CD4-positive, alpha-beta memory T cell (primary cell): ENCODE data around the gene GOT1. TPM values are rescaled to one million over a fixed set of nuclear protein-coding genes. Genes with fewer than 3 reads are reported as not detected.
A peak's percentile ranks its signal among the peaks of the same experiment; 100 is the strongest.

Experiments
- CTCF ChIA-PET: fragments of 350-600 bp; sonication (Branson Sonifier 250); formaldehyde crosslinking; loops from one replicate; lab custom pipeline; 2021; ENCODE audit warnings: inconsistent platforms; ENCODE audit not compliant: partially characterized antibody; lab: Charles Lee
- POLR2A ChIA-PET: fragments of 350-600 bp; sonication (Branson Sonifier 250); formaldehyde crosslinking; loops from one replicate; lab custom pipeline; 2021; ENCODE audit not compliant: partially characterized antibody; lab: Charles Lee
- DNase-seq, 5 donors: peaks; one replicate each; pipeline versions ENCODE4 v3.0.0 to v3.0.0-alpha.2; 2020 to 2022; ENCODE audit warnings: mixed read lengths in 1 of 5
- H3K27ac ChIP-seq: one replicate; pipeline ENCODE4 v1.7.0; 2013; ENCODE audit warnings: low read depth, low read length
- H3K27me3 ChIP-seq: 2 replicates; pipeline ENCODE4 v1.7.0; 2013; ENCODE audit warnings: mild to moderate bottlenecking, low read length, moderate library complexity; ENCODE audit not compliant: insufficient read depth
- H3K36me3 ChIP-seq: 2 replicates; pipeline ENCODE4 v1.7.0; 2013; ENCODE audit warnings: mild to moderate bottlenecking, low read length, moderate library complexity; ENCODE audit not compliant: insufficient read depth
- H3K4me1 ChIP-seq: 2 replicates; pipeline ENCODE4 v1.7.0; 2013; ENCODE audit warnings: mild to moderate bottlenecking, low read length, moderate library complexity; ENCODE audit not compliant: insufficient read depth
- H3K4me3 ChIP-seq, 2 donors: one replicate each; pipeline ENCODE4 v1.7.0; 2013; ENCODE audit warnings: low read length in 2 of 2, mild to moderate bottlenecking in 1 of 2
- H3K9me3 ChIP-seq, 2 donors: one replicate each; pipeline ENCODE4 v1.7.0; 2013; ENCODE audit warnings: low read length in 2 of 2, control low read depth in 1 of 2; ENCODE audit not compliant: control insufficient read depth in 1 of 2
- H3K27ac Mint-ChIP-seq, 7 donors: one replicate each; pipeline ENCODE4 v1.8.0; 2020 to 2021; ENCODE audit warnings: mixed read lengths in 7 of 7, mild to moderate bottlenecking in 6 of 7, inconsistent platforms in 3 of 7, moderate library complexity in 3 of 7
- H3K27me3 Mint-ChIP-seq, 2 donors: one replicate each; pipeline ENCODE4 v1.8.0; 2020 to 2021; ENCODE audit warnings: mixed read lengths in 2 of 2
- H3K36me3 Mint-ChIP-seq, 2 donors: one replicate each; pipeline ENCODE4 v1.8.0; 2020 to 2021; ENCODE audit warnings: mixed read lengths in 2 of 2, inconsistent platforms in 1 of 2, mild to moderate bottlenecking in 1 of 2
- H3K4me1 Mint-ChIP-seq, 4 donors: one replicate each; pipeline ENCODE4 v1.8.0; 2020 to 2021; ENCODE audit warnings: mixed read lengths in 4 of 4, mild to moderate bottlenecking in 1 of 4
- H3K4me3 Mint-ChIP-seq, 8 donors: one replicate each; pipeline ENCODE4 v1.8.0; 2020 to 2021; ENCODE audit warnings: mixed read lengths in 8 of 8, mild to moderate bottlenecking in 7 of 8, moderate library complexity in 6 of 8, inconsistent platforms in 3 of 8
- H3K9me3 Mint-ChIP-seq, 8 donors: one replicate each; pipeline ENCODE4 v1.8.0; 2020 to 2021; ENCODE audit warnings: mixed read lengths in 8 of 8, mild to moderate bottlenecking in 5 of 8, inconsistent platforms in 3 of 8, moderate library complexity in 1 of 8
- intact Hi-C: fragments of 100-400 bp; cut with micrococcal nuclease; formaldehyde crosslinking; loops from one replicate; pipeline ENCODE4 v1.15.1; 2023
- polyA plus RNA-seq, 2 donors: library from polyadenylated mRNA; unstranded; fragments of 300-500 nt; fragmentation: Illumina TruSeq; gene quantifications; one replicate each; pipeline ENCODE4 v1.2.3, GENCODE V29; 2021
- total RNA-seq, 2 experiments: library from RNA; stranded (reverse); gene quantifications; one replicate each; pipeline ENCODE4 v1.2.3, GENCODE V29; 2021

GOT1 gene
- total and polyA plus RNA-seq, 4 experiments from 2014 or later, result 10.3 to 19.4 (median 14.6) TPM

DNA sequence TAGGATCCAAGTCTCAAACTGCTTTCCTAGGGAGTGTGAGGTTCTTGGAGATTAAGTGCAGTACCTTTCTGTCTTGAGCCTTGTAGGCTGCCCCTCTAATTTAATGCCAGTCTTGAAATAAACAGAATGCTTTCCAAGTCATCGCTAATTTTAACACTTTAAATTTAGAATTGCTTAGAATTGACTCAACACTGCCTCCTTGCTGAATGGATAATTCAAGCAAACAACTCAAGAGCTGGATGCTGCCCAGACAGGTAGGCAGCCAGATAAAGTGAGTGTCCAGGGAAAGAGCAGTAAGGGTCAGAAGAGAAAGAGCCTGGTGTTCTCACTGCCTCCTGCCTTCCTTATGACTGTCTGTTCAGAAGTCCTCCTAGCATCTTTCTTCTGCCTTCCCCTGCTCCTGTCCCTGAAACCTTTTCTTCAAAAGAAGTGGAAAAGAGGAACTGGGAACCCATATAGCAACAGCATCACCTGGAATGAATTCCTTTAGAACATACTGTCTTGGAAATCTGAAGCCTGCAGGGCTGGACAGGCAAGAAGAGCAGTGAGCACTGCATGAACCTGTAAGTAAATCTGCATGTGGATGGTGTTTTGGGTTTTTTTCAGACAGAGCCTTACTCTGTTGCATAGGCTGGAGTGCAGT lies 3.1 kb upstream of the GOT1 start:
- Mint-ChIP-seq H3K36me3 (peaks cover 0 to 16% of the 10 kb centered on the region in 2 donors), H3K4me3 (no peak overlapping the region), H3K27me3 (peaks cover 0 to 2% of the 10 kb centered on the region in 2 donors), H3K4me1 (peaks cover 21 to 49% (median 34%) of the 10 kb centered on the region in 4 donors), H3K27ac (no peak overlapping the region), H3K9me3 (no peaks in the 10 kb centered on the region)
- Histone ChIP-seq H3K27me3 (no peaks in the 10 kb centered on the region), H3K36me3 (no peaks in the 10 kb centered on the region), H3K27ac (no peak overlapping the region), H3K4me3 (no peak overlapping the region), H3K4me1 (peaks cover 21% of the 10 kb centered on the region), H3K9me3 (no peaks in the 10 kb centered on the region)
- ChIA-PET CTCF (no interaction called here), POLR2A (no interaction called here)
- DNase-seq, result no peak
- intact Hi-C loops, result loop anchor here (10.0 kb wide), 1 partner anchor 969 kb away; no protein-coding TSS in a partner anchor

GRCh38 chr10:99432881-99433280 lies 2.5 kb upstream of the GOT1 start:
- Histone ChIP-seq H3K27ac (no peak overlapping the region), H3K27me3 (no peaks in the 10 kb centered on the region), H3K9me3 (no peaks in the 10 kb centered on the region), H3K4me1 (peaks cover 21% of the 10 kb centered on the region), H3K36me3 (no peaks in the 10 kb centered on the region), H3K4me3 (no peak overlapping the region)
- Mint-ChIP-seq H3K27ac (no peak overlapping the region), H3K36me3 (peaks cover 0 to 16% of the 10 kb centered on the region in 2 donors), H3K27me3 (peaks cover 0 to 2% of the 10 kb centered on the region in 2 donors), H3K4me3 (no peak overlapping the region), H3K9me3 (no peaks in the 10 kb centered on the region), H3K4me1 (peaks cover 21 to 49% (median 34%) of the 10 kb centered on the region in 4 donors)
- CTCF ChIA-PET, result no interaction called here
- POLR2A ChIA-PET, result no interaction called here
- intact Hi-C loops, result loop anchor here (10.0 kb wide), 1 partner anchor 968 kb away; no protein-coding TSS in a partner anchor
- DNase-seq, result no peak

DNA sequence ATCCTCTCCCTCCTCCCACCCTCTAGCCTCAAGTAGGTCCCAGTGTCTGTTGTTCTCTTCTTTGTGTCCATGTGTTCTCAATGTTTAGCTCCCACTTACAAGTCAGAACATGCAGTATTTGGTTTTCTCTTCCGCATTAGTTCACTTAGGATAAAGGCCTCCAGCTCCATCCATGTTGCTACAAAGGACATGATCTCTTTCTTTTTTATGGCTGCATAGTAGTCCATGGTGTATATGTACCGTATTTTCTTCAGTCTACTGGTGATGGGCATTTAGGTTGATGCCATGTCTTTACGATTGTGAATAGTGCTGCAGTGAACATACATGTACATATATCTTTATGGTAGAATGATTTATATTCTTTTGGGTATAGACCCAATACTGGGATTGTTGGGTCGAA lies 1.6 kb upstream of the GOT1 start:
- no peak overlapping the region for H3K4me3 ChIP-seq
- no peak overlapping the region for H3K27ac ChIP-seq
- intact Hi-C loops, result loop anchor here (10.0 kb wide), 1 partner anchor 967 kb away; no protein-coding TSS in a partner anchor
- DNase-seq, result no peak
- no peaks in the 10 kb centered on the region for H3K9me3 Mint-ChIP-seq
- peak overlapping the region; percentile 46 to 98 (median 82) for H3K4me3 Mint-ChIP-seq
- H3K36me3 ChIP-seq, result no peaks in the 10 kb centered on the region
- ChIA-PET CTCF (no interaction called here), POLR2A (no interaction called here)
- peaks cover 21% of the 10 kb centered on the region for H3K4me1 ChIP-seq
- no peaks in the 10 kb centered on the region for H3K9me3 ChIP-seq
- H3K27me3 ChIP-seq, result no peaks in the 10 kb centered on the region
- peaks cover 21 to 49% (median 34%) of the 10 kb centered on the region in 4 donors for H3K4me1 Mint-ChIP-seq
- peaks cover 0 to 16% of the 10 kb centered on the region in 2 donors for H3K36me3 Mint-ChIP-seq
- H3K27ac Mint-ChIP-seq, result peak overlapping the region in 4 of 7 donors; percentile 55 to 92 (median 74)
- H3K27me3 Mint-ChIP-seq, result peaks cover 0 to 2% of the 10 kb centered on the region in 2 donors

GRCh38 chr10:99431190-99431760 lies 851 bp upstream of the GOT1 start:
- Histone ChIP-seq H3K36me3 (no peaks in the 10 kb centered on the region), H3K4me1 (peaks cover 21% of the 10 kb centered on the region), H3K4me3 (peak overlapping the region; percentile 88 to 96), H3K27me3 (no peaks in the 10 kb centered on the region), H3K9me3 (no peaks in the 10 kb centered on the region), H3K27ac (peak overlapping the region; percentile 76)
- Mint-ChIP-seq H3K27me3 (peaks cover 0 to 2% of the 10 kb centered on the region in 2 donors), H3K36me3 (peaks cover 0 to 16% of the 10 kb centered on the region in 2 donors), H3K9me3 (no peaks in the 10 kb centered on the region), H3K4me1 (peaks cover 20 to 49% (median 34%) of the 10 kb centered on the region in 4 donors), H3K4me3 (peak overlapping the region; percentile 96 to 99 (median 97)), H3K27ac (peak overlapping the region; percentile 91 to 99 (median 98))
- DNase-seq, result peak in 3 of 5 donors; percentile 1 to 45 (median 4)
- intact Hi-C loops, result loop anchor here (10.0 kb wide), 1 partner anchor 966 kb away; no protein-coding TSS in a partner anchor
- CTCF ChIA-PET, result interaction anchor here (0.7 to 1.9 kb wide), 3 partner anchors 11 to 273 kb away, joined by 3 to 9 read pairs (median 8); no protein-coding TSS in a partner anchor
- POLR2A ChIA-PET, result interaction anchor here (1.4 to 2.3 kb wide), 3 partner anchors 182 to 301 kb away, joined by 5 to 25 read pairs (median 9); partner anchors contain the start of genes COX15, CUTC and SLC25A28

- Histone ChIP-seq H3K9me3 (no peaks in the 10 kb centered on the region), H3K36me3 (no peaks in the 10 kb centered on the region), H3K4me1 (peaks cover 21% of the 10 kb centered on the region), H3K4me3 (peak overlapping the region; percentile 88 to 96), H3K27me3 (no peaks in the 10 kb centered on the region), H3K27ac (peak overlapping the region; percentile 70)
- Mint-ChIP-seq H3K27ac (peak overlapping the region; percentile 90 to 98 (median 97)), H3K27me3 (peaks cover 0 to 2% of the 10 kb centered on the region in 2 donors), H3K4me1 (peaks cover 20 to 45% (median 34%) of the 10 kb centered on the region in 4 donors), H3K9me3 (no peaks in the 10 kb centered on the region), H3K4me3 (peak overlapping the region; percentile 96 to 99 (median 97)), H3K36me3 (peaks cover 5 to 14% of the 10 kb centered on the region in 2 donors)
- DNase-seq, result no peak
- POLR2A ChIA-PET, result interaction anchor here (0.6 to 2.3 kb wide), 5 partner anchors 23 to 302 kb away, joined by 3 to 25 read pairs (median 7); partner anchors contain the start of genes COX15, CUTC, ENTPD7 and SLC25A28
- intact Hi-C loops, result loop anchor here (1.0 to 10.0 kb wide), 3 partner anchors 190 to 965 kb away; partner anchors contain the start of genes COX15, CUTC and SLC25A28
- CTCF ChIA-PET, result interaction anchor here (1.0 to 1.9 kb wide), 4 partner anchors 12 to 185 kb away, joined by 3 to 9 read pairs (median 7); no protein-coding TSS in a partner anchor
These were observed 341 bp downstream of the GOT1 start for GRCh38 chr10:99430116-99430450.

DNA sequence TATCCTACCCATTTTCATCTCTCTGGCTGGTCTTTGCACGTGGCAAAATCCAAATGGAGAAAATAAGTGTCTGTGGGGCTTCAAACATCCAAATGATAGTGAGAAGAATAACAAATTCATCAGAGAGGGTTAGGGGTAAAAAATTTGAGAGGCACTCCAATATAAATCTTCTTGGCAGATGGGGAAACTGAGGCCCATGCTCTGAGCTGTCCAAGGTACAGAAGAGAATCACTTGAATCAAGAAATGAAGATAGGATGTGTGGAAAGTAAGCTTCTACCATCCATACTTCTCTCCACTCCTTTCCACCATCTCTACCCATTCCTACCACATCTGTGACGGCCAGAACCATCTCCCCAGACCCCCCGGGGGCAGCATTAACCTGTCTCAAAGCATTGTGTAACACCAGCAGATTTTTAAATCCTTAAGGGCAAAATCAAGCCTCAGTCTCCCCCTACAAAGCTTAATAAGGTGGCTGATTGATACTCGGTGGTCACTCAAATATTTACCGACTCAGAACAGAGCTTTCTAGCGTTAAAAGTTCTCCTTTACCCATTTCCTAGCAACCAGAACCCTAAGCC lies 818 bp downstream of the GOT1 start:
- POLR2A ChIA-PET, result interaction anchor here (1.6 to 2.3 kb wide), 2 partner anchors 190 to 230 kb away, joined by 7 to 25 read pairs; partner anchors contain the start of genes ENTPD7 and SLC25A28
- no peaks in the 10 kb centered on the region for H3K36me3 ChIP-seq
- intact Hi-C loops, result loop anchor here (1.0 to 10.0 kb wide), 3 partner anchors 191 to 965 kb away; partner anchors contain the start of genes COX15, CUTC and SLC25A28
- peaks cover 21% of the 10 kb centered on the region for H3K4me1 ChIP-seq
- Mint-ChIP-seq H3K4me3 (peak overlapping the region; percentile 96 to 99 (median 97)), H3K36me3 (peaks cover 9 to 18% of the 10 kb centered on the region in 2 donors), H3K4me1 (peaks cover 20 to 44% (median 33%) of the 10 kb centered on the region in 4 donors), H3K27ac (peak overlapping the region; percentile 2 to 98 (median 91)), H3K9me3 (no peaks in the 10 kb centered on the region), H3K27me3 (peaks cover 0 to 2% of the 10 kb centered on the region in 2 donors)
- H3K9me3 ChIP-seq, result no peaks in the 10 kb centered on the region
- H3K4me3 ChIP-seq, result peak overlapping the region; percentile 88 to 96
- CTCF ChIA-PET, result interaction anchor here (1.0 to 1.9 kb wide), 4 partner anchors 13 to 186 kb away, joined by 3 to 9 read pairs (median 7); no protein-coding TSS in a partner anchor
- H3K27ac ChIP-seq, result peak overlapping the region; percentile 70
- DNase-seq, result no peak
- H3K27me3 ChIP-seq, result no peaks in the 10 kb centered on the region
